ENCODE data around the gene OR4D5.

DNA sequence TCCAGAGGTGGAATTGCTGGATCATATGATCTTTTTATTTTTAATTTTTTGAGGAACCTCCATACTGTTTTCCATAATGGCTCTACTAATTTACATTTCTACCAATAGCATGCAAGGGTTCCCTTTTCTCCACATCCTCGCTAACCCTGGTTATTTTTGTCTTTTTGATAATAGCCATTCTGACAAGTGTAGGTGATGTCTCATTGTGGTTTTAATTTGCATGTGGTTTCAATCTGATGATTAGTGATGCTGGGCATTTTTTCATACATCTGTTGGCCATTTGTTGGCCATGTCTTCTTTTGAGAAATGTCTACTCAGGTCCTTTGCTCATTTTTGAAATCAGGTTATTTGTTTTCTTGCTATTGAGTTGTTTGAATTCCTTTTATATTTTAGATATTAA is 15.4 kb upstream of the OR4D5 start:
- TF ChIP-seq CTCF (IDR thresholded peaks at IDR 0.05) (no peak), POLR2A (IDR thresholded peaks at IDR 0.05) (no peak)

Measured in lower leg skin (tissue), 3 donors.